ENCODE results near the gene FSCN2. TPM values are rescaled to one million over a fixed set of nuclear protein-coding genes. Genes with fewer than 3 reads are reported as not detected.
A peak's percentile ranks its signal among the peaks of the same experiment; 100 is the strongest.
"Not testable (repeated sequence)": the region's sequence is repeated elsewhere in the genome, so short reads cannot be mapped to it uniquely, and the experiment has no call there.

FSCN2 gene
- total and polyA plus RNA-seq, 5 donors = 0.45 to 0.63 (median 0.48) TPM

DNA sequence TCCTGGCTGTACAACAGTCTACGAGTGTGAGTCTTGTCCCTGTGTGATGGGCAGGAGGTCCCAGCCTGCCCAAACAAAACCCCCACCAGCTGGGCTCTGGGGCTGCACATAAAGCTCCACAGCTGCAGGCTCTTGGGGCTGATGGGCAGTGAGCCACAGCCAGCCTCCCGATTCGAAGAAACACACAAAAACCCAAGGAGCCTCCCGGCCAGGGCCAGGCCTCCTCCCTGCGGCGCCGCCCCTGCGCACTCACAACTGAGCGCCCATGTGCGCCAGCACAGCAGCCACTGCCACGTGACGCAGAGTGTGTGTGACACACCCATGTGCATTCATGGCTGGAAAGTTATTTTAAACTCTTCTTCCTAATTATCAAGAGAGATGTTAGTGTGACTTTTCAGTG is 54.6 kb downstream of the FSCN2 start:
- H3K27ac ChIP-seq (ENCODE audit: low read length) = no peak overlapping the region
- no peaks in the 10 kb centered on the region for H3K27me3 ChIP-seq (ENCODE audit: control insufficient read depth, insufficient read depth)
- H3K9me3 ChIP-seq (ENCODE audit: control insufficient read depth, low read length) = no peaks in the 10 kb centered on the region
- DNase-seq (peak in 1 of 3 donors; percentile 23), ATAC-seq (no peak)
- intact Hi-C loops (cut with DNase I) = no loop called here
- H3K4me3 ChIP-seq (ENCODE audit: low read length) = no peak overlapping the region
- H3K4me1 ChIP-seq (ENCODE audit: control insufficient read depth, insufficient read depth, low read length) = no peaks in the 10 kb centered on the region
- 89% methylated on average over 12 of the region's 12 CpGs for WGBS

DNA sequence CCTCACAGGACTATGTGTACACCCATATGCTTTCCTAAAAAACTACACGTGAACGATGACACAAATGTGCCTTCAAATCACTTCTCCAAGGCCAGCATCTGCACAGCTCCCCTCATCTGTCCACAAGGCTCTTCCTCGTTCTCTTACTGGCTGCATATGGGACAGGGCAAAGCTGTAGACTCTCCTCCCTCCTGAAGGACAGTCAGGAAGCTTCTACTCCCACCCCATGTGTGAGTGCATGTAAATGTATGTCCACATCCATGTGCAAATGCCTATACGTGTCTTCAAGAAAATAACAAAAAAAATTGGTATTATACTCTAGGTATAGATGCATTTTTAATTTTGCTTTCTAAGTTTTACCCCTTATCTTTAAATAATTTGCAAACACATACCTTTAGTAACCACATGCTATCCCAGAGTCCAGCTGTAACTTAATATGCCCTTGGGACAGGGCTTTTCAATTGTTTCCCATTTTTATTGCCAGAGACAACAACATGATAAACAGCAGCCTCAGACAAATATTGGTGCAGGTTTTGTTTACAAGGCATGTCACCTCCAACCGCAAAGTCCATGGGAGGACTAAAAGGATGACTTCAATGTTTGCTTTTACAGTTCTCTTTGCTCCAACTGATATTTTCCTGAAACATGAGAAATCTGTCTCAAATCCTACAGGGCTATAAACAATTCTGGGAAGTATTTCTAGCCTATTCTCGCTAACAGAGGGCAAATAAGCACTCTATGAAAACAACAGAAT is 55.6 kb downstream of the FSCN2 start:
- no peaks in the 10 kb centered on the region for H3K9me3 ChIP-seq (ENCODE audit: control insufficient read depth, low read length)
- WGBS = 92% methylated on average over 6 of the region's 6 CpGs
- H3K4me3 ChIP-seq (ENCODE audit: low read length) = no peak overlapping the region
- H3K4me1 ChIP-seq (ENCODE audit: control insufficient read depth, insufficient read depth, low read length) = no peaks in the 10 kb centered on the region
- H3K27ac ChIP-seq (ENCODE audit: low read length) = no peak overlapping the region
- no peak for ATAC-seq
- no peaks in the 10 kb centered on the region for H3K27me3 ChIP-seq (ENCODE audit: control insufficient read depth, insufficient read depth)
- DNase-seq = no peak
- intact Hi-C loops (cut with DNase I) = no loop called here

DNA sequence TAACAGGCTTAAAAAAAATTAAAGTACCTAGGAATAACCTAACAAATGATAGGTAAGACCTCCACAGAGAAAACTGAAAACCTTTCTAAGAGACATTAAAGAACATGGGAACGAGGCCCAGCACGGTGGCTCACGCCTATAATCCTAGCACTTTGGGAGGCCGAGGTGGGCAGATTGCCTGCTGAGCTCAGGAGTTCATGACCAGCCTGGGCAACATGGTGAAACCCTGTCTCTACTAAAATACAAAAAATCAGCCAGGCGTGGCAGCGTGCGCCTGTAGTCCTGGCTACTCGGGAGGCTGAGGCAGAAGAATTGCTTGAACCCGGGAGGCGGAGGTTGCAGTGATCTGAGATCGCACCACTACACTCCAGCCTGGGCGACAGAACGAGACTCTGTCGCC is 56.6 kb downstream of the FSCN2 start:
- ATAC-seq; H3K9me3 ChIP-seq (ENCODE audit: control insufficient read depth, low read length); H3K4me3 ChIP-seq (ENCODE audit: low read length); H3K4me1 ChIP-seq (ENCODE audit: control insufficient read depth, insufficient read depth, low read length); H3K27ac ChIP-seq (ENCODE audit: low read length); H3K27me3 ChIP-seq (ENCODE audit: control insufficient read depth, insufficient read depth); intact Hi-C loops (cut with DNase I): not testable (repeated sequence)
- WGBS = 94% methylated on average over 14 of the region's 14 CpGs
- peak in 1 of 3 donors; percentile 19 for DNase-seq

DNA sequence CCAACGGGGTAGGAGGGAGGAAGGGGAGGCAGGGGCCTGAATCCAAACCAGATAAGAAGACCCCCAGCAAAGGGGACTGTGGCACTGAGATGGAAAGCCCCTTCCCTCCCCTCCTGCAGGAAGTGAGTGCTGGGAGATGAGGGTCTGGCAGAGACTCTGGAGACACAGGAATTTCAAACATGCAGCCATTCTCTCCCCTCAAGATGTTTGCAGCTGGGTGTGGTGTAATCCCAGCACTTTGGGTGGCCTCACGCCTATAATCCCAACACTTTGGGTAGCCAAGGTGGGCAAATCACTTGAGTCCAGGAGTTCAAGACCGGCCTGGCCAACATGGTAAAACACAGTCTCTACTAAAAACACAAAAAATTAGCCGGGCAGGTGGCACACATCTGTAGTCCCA is 57.9 kb downstream of the FSCN2 start:
- DNase-seq = peak in 1 of 3 donors; percentile 3
- no peaks in the 10 kb centered on the region for H3K4me1 ChIP-seq (ENCODE audit: control insufficient read depth, insufficient read depth, low read length)
- H3K9me3 ChIP-seq (ENCODE audit: control insufficient read depth, low read length) = no peaks in the 10 kb centered on the region
- ATAC-seq = no peak
- intact Hi-C loops (cut with DNase I) = no loop called here
- 82% methylated on average over 4 of the region's 4 CpGs for WGBS
- no peak overlapping the region for H3K27ac ChIP-seq (ENCODE audit: low read length)
- no peak overlapping the region for H3K4me3 ChIP-seq (ENCODE audit: low read length)
- no peaks in the 10 kb centered on the region for H3K27me3 ChIP-seq (ENCODE audit: control insufficient read depth, insufficient read depth)

Other genes starting within 250 kb of the FSCN2 start
- 10 to 100 TPM; 50.8 to 63.9 (median 53.5) TPM for gene SLC38A10, start 233.1 kb upstream of the FSCN2 start, total RNA-seq
- gene SLC38A10, start 233.1 kb upstream of the FSCN2 start, polyA plus RNA-seq = 61.5 TPM
- 10 to 100 TPM in 2 of 4 donors, 1 to 10 TPM in 2; 8.3 to 12.8 (median 9.4) TPM for gene BAHCC1, start 132.9 kb upstream of the FSCN2 start, total RNA-seq
- gene BAHCC1, start 132.9 kb upstream of the FSCN2 start, polyA plus RNA-seq = 8.7 TPM
- gene ACTG1, start 15.6 kb upstream of the FSCN2 start, total RNA-seq = 100 to 1,000 TPM; 347 to 772 (median 510) TPM
- gene ACTG1, start 15.6 kb upstream of the FSCN2 start, polyA plus RNA-seq = 410 TPM
- 10 to 100 TPM; 12.0 to 15.3 (median 13.5) TPM for gene FAAP100, start 24.0 kb downstream of the FSCN2 start, total RNA-seq
- 13.0 TPM for gene FAAP100, start 24.0 kb downstream of the FSCN2 start, polyA plus RNA-seq
- gene NPLOC4, start 108.7 kb downstream of the FSCN2 start, total RNA-seq = 100 to 1,000 TPM in 1 of 4 donors, 10 to 100 TPM in 3; 83.5 to 106 (median 89.5) TPM
- 36.8 TPM for gene NPLOC4, start 108.7 kb downstream of the FSCN2 start, polyA plus RNA-seq
- gene TSPAN10, start 108.8 kb downstream of the FSCN2 start, total RNA-seq = under 1 TPM in 2 of 4 donors, not detected in 2; 0.24 to 0.31 TPM
- 0.27 TPM for gene TSPAN10, start 108.8 kb downstream of the FSCN2 start, polyA plus RNA-seq
- under 1 TPM in 1 of 4 donors, not detected in 3; 0.41 TPM for gene PDE6G, start 128.2 kb downstream of the FSCN2 start, total RNA-seq
- not detected for gene PDE6G, start 128.2 kb downstream of the FSCN2 start, polyA plus RNA-seq
- gene OXLD1, start 138.2 kb downstream of the FSCN2 start, total RNA-seq = 10 to 100 TPM; 20.7 to 27.9 (median 24.6) TPM
- 41.0 TPM for gene OXLD1, start 138.2 kb downstream of the FSCN2 start, polyA plus RNA-seq
- 1 to 10 TPM; 5.0 to 7.8 (median 6.7) TPM for gene CCDC137, start 138.4 kb downstream of the FSCN2 start, total RNA-seq
- gene CCDC137, start 138.4 kb downstream of the FSCN2 start, polyA plus RNA-seq = 10.9 TPM
- gene ARL16, start 155.4 kb downstream of the FSCN2 start, total RNA-seq = 10 to 100 TPM; 13.2 to 24.4 (median 16.8) TPM
- gene ARL16, start 155.4 kb downstream of the FSCN2 start, polyA plus RNA-seq = 20.9 TPM
- gene HGS, start 155.6 kb downstream of the FSCN2 start, total RNA-seq = 10 to 100 TPM; 42.1 to 50.3 (median 47.9) TPM
- 48.6 TPM for gene HGS, start 155.6 kb downstream of the FSCN2 start, polyA plus RNA-seq
- gene MRPL12, start 175.0 kb downstream of the FSCN2 start, total RNA-seq = 100 to 1,000 TPM in 3 of 4 donors, 10 to 100 TPM in 1; 83.3 to 142 (median 112) TPM
- gene MRPL12, start 175.0 kb downstream of the FSCN2 start, polyA plus RNA-seq = 310 TPM
- gene SLC25A10, start 183.9 kb downstream of the FSCN2 start, total RNA-seq = 10 to 100 TPM in 1 of 4 donors, 1 to 10 TPM in 3; 5.9 to 11.4 (median 9.6) TPM
- 18.6 TPM for gene SLC25A10, start 183.9 kb downstream of the FSCN2 start, polyA plus RNA-seq

Measured in right cardiac atrium (tissue), 5 donors.